Ovary (tissue), 9 donors: ENCODE results near the gene ENOX2. TPM values are rescaled to one million over a fixed set of nuclear protein-coding genes. Genes with fewer than 3 reads are reported as not detected.

ENCODE experiments used
- DNase-seq, 5 donors: peaks; one replicate each; pipeline ENCODE4 v3.0.0-alpha.2; 2019 to 2020
- H3K27ac ChIP-seq, 2 donors: fragments of 200-600 bp; one replicate each; pipeline versions ENCODE4 v1.5.1 to v1.8.0; 2019 to 2022
- H3K27me3 ChIP-seq: fragments of 200-600 bp; one replicate; pipeline ENCODE4 v1.8.0; 2022
- H3K36me3 ChIP-seq: fragments of 200-600 bp; sonication (generic); one replicate; pipeline ENCODE4 v1.5.1; 2019
- H3K4me1 ChIP-seq: one replicate; pipeline ENCODE4 v1.8.1; 2013; ENCODE audit warnings: mild to moderate bottlenecking, moderate library complexity; ENCODE audit not compliant: insufficient read depth
- H3K4me3 ChIP-seq: fragments of 200-600 bp; sonication (generic); one replicate; pipeline ENCODE4 v1.5.1; 2017
- H3K9me3 ChIP-seq, 2 donors: fragments of 200-600 bp in 1 of 2; sonication (generic) in 1 of 2; one replicate each; pipeline versions ENCODE4 v1.5.1 to v1.8.1; 2013 to 2019; ENCODE audit warnings: mild to moderate bottlenecking in 1 of 2, moderate library complexity in 1 of 2
- EP300 ChIP-seq: sonication (generic); formaldehyde crosslinking; IDR thresholded peaks from one replicate; pipeline ENCODE4 v1.6.1; 2017; ENCODE audit warnings: antibody characterized with exemption
- POLR2A ChIP-seq: fragments of 450-650 bp; IDR thresholded peaks from one replicate; pipeline ENCODE4 v1.6.1; 2017; ENCODE audit warnings: antibody characterized with exemption, mild to moderate bottlenecking, moderate library complexity
- WGBS, 3 donors: extraction: QIAGEN DNeasy Blood & Tissue Kit in 1 of 3; methylation state at CpG; one replicate each; pipeline versions ENCODE4 v1.1.5 to v1.1.7; 2013 to 2017; 5-methylcytosine and 5-hydroxymethylcytosine counted together
- intact Hi-C, 4 donors: fragments of 100-400 bp; cut with DNase I; formaldehyde crosslinking; loops; one replicate each; pipeline versions ENCODE4 v1.11.0 to v1.15.1; 2022 to 2023
- polyA plus RNA-seq, 2 donors: library from polyadenylated mRNA; stranded (reverse); fragments of 200-250 nt in 1 of 2; fragments of 350-450 nt in 1 of 2; fragmentation: Illumina TruSeq in 1 of 2; extraction: RNeasy Lipid Tissue Mini Kit (QIAGEN cat#74804) in 1 of 2; gene quantifications; one replicate each; pipeline ENCODE4 v1.2.3, GENCODE V29; 2013 to 2014
- total RNA-seq, 7 donors: library from RNA; depleted of rRNA in 2 of 7; stranded (reverse); fragments of >200 nt in 2 of 7; fragmentation: NEBNext Ultra II Directional in 3 of 7; extraction: Animal tissue kit (Norgen Biotek cat#: 25700) in 3 of 7; gene quantifications; one replicate each; pipeline versions ENCODE4 v1.1.0 to v1.2.4, GENCODE V29; 2016 to 2023
- TF ChIP-seq, protein P1 (sequence below), 3 donors: fragments of 450-650 bp in 2 of 3; fragments of 200-600 bp in 1 of 3; IDR thresholded peaks; one replicate each; pipeline versions ENCODE4 v1.5.1 to v1.8.0; 2016 to 2022; ENCODE audit warnings: antibody characterized with exemption in 3 of 3, mild to moderate bottlenecking in 1 of 3
- donor health status: DM: no; HTN: no; CAD: no; lungs with moderate emphysema.
- donor health status: DM: no; HTN: no; CAD: no.
- donor health status: Bipolar disorder and iron deficiency.
- donor health status: DM: yes; HTN: yes; CAD: no.
- donor health status: DM: no; HTN: no; CAD: no.
- donor health status: DM: yes; HTN: yes; CAD: no.

Gene ENOX2
- total and polyA plus RNA-seq, 9 donors, result 5.4 to 17.8 (median 13.1) TPM

DNA sequence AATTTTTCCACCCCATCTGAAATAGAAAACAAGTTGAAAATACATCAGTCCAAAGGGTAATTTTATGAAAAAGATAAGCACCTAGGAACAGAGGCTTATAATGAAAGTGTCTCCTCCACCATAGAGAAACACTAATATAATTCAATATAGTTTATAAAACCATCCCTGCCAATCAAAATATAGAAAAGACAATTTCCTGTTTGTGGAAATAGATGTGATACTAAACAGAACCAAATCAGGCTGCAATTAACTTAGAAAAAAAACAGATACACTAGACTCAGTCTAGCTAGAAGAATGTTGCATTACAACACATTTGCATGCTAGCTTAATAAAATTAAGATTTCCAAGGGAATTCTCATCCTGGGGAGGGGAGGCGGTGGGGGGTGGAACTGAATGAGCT is 68.2 kb downstream of the ENOX2 start:
- intact Hi-C loops, result no loop called here
- H3K4me3 ChIP-seq, result no peak overlapping the region
- H3K27me3 ChIP-seq, result no peaks in the 10 kb centered on the region
- H3K36me3 ChIP-seq, result no peaks in the 10 kb centered on the region
- H3K27ac ChIP-seq, result no peak overlapping the region
- 66 to 80% (median 73%) methylated on average over 1 of the region's 1 CpG for WGBS, 3 donors
- H3K4me1 ChIP-seq, result no peaks in the 10 kb centered on the region
- TF ChIP-seq EP300, result no peak
- no peak for TF ChIP-seq POLR2A
- TF ChIP-seq, protein P1, sequence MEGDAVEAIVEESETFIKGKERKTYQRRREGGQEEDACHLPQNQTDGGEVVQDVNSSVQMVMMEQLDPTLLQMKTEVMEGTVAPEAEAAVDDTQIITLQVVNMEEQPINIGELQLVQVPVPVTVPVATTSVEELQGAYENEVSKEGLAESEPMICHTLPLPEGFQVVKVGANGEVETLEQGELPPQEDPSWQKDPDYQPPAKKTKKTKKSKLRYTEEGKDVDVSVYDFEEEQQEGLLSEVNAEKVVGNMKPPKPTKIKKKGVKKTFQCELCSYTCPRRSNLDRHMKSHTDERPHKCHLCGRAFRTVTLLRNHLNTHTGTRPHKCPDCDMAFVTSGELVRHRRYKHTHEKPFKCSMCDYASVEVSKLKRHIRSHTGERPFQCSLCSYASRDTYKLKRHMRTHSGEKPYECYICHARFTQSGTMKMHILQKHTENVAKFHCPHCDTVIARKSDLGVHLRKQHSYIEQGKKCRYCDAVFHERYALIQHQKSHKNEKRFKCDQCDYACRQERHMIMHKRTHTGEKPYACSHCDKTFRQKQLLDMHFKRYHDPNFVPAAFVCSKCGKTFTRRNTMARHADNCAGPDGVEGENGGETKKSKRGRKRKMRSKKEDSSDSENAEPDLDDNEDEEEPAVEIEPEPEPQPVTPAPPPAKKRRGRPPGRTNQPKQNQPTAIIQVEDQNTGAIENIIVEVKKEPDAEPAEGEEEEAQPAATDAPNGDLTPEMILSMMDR (IDR thresholded peaks at IDR 0.05), result no peak
- H3K9me3 ChIP-seq, result no peaks in the 10 kb centered on the region
- no peak for DNase-seq

DNA sequence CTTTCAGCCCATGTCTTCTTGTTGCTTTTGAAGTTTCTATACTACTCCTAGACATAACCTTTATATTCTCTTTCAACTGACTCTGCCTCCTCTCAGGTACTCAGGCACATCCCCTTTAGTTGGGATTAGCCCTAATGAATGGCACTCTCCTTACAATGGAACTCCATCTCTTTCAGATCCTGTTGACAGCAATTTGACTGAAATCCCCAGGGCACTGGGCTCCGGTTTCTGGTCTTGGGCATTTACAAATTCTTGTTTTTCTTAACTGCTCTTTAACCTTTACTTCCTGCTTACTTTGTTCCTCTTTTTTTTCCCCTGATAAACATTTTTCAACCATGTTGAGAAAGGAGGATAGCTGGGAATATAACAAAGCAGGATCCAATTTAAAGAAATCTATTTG is 68.9 kb downstream of the ENOX2 start:
- H3K27me3 ChIP-seq, result no peaks in the 10 kb centered on the region
- intact Hi-C loops, result no loop called here
- no peak for TF ChIP-seq POLR2A
- TF ChIP-seq, protein P1 (IDR thresholded peaks at IDR 0.05), result no peak
- no peak for TF ChIP-seq EP300
- H3K36me3 ChIP-seq, result no peaks in the 10 kb centered on the region
- no peak overlapping the region for H3K27ac ChIP-seq
- no peaks in the 10 kb centered on the region for H3K4me1 ChIP-seq
- no peaks in the 10 kb centered on the region for H3K9me3 ChIP-seq
- H3K4me3 ChIP-seq, result no peak overlapping the region
- no peak for DNase-seq
- WGBS, 3 donors, result 35 to 50% (median 36%) methylated on average over 1 of the region's 1 CpG

DNA sequence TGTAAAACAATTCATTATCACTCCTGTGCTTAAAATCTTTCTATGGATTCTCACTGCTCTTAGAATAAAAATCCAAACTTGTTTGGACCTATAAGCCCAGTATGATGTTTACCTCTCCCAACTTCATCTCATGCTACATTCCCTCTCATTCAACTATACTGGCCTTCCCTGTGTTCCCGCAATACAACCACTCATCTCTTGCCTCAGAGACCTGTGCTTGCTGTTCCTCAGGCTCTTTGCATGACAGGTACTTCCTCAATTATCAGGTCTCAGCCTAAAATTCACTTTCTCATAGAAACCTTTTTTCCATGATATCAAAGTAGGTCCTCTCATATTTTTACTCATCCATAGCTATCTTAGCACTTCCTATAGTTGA is 71.7 kb downstream of the ENOX2 start:
- intact Hi-C loops, result no loop called here
- no peaks in the 10 kb centered on the region for H3K27me3 ChIP-seq
- no peaks in the 10 kb centered on the region for H3K9me3 ChIP-seq
- no peaks in the 10 kb centered on the region for H3K4me1 ChIP-seq
- DNase-seq, result no peak
- no peak overlapping the region for H3K4me3 ChIP-seq
- no peak overlapping the region for H3K27ac ChIP-seq
- H3K36me3 ChIP-seq, result no peaks in the 10 kb centered on the region
- TF ChIP-seq, protein P1 (IDR thresholded peaks at IDR 0.05), result no peak
- TF ChIP-seq EP300, result no peak
- no peak for TF ChIP-seq POLR2A
- 77 to 88% (median 87%) methylated on average over 1 of the region's 1 CpG for WGBS, 3 donors

DNA sequence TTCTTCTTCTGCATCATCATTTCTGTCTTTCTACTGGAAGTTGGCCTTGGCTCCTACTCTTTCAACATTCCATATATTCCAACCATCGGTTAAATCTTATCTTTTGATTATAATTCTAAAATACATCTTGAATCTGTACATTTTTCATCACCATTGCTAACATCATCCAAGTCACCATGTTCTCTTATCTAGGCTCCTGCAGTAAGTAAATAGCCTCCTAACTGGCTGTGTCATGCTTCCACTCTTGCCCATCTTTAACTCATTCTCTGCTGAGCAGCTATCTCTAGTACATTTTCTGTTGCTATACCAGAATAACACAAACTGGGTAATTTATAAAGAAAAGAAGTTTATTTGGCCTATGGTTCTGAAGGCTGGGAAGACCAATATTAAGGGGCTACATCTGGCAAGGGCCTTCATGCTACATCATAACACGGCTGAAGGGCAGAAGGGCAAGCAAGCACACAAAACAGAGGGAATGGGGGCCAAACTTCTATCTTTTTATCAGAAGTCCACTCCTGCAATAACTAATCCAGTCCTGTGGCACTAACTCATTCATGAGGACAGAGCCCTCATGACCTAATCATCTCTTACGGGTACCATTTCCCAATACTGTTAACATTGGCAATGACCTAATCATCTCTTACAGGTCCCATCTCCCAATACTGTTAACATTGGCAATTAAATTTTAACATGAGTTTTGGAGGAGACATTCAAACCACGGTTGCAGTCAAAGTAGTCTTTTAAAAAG is 72.2 kb downstream of the ENOX2 start:
- Histone ChIP-seq H3K4me1 (no peaks in the 10 kb centered on the region), H3K9me3 (no peaks in the 10 kb centered on the region), H3K4me3 (no peak overlapping the region), H3K36me3 (no peaks in the 10 kb centered on the region), H3K27me3 (no peaks in the 10 kb centered on the region), H3K27ac (no peak overlapping the region)
- DNase-seq, result no peak
- TF ChIP-seq, protein P1 (IDR thresholded peaks at IDR 0.05), result no peak
- no peak for TF ChIP-seq POLR2A
- no peak for TF ChIP-seq EP300
- WGBS, 3 donors, result 64 to 80% (median 65%) methylated on average over 4 of the region's 4 CpGs
- intact Hi-C loops, result no loop called here
